ENCODE data around the gene CMPK1. TPM values are rescaled to one million over a fixed set of nuclear protein-coding genes. Genes with fewer than 3 reads are reported as not detected.

The CMPK1 gene
- total and polyA plus RNA-seq, 2 of the 4 experiments (the other 2 are of a cell fraction), result 23.1 to 31.9 TPM

- Histone ChIP-seq H3K4me3 (ENCODE audit: insufficient read depth, low read depth, low read length) (no peak overlapping the region), H2BK20ac (ENCODE audit: low read depth, low read length) (no peak overlapping the region), H3K9me3 (ENCODE audit: control insufficient read depth, insufficient read depth, low read length) (no peaks in the 10 kb centered on the region), H3K9ac (ENCODE audit: low read depth, low read length) (no peak overlapping the region), H2BK15ac (ENCODE audit: low read depth, low read length) (no peak overlapping the region), H3K27ac (ENCODE audit: insufficient read depth, low read length) (no peak overlapping the region), H3K27me3 (ENCODE audit: control insufficient read depth, insufficient read depth, low read length) (no peaks in the 10 kb centered on the region), H2AK5ac (ENCODE audit: low read depth, low read length) (no peak overlapping the region), H2BK120ac (ENCODE audit: low read depth, low read length) (no peak overlapping the region), H3K36me3 (ENCODE audit: control insufficient read depth, insufficient read depth, low read length) (peaks cover 2% of the 10 kb centered on the region; the same call in 1 of the 2 replicates), H3K23ac (ENCODE audit: low read depth, low read length) (no peak overlapping the region), H2AFZ (replicated peaks; ENCODE audit: low read length, poor library complexity) (no peak overlapping the region), H2BK5ac (ENCODE audit: low read depth, low read length, poor library complexity, severe bottlenecking) (no peak overlapping the region), H4K5ac (ENCODE audit: low read depth, low read length) (no peak overlapping the region), H3K9me1 (ENCODE audit: insufficient read depth, low read length) (peaks cover 6% of the 10 kb centered on the region; the same call in 1 of the 2 replicates), H3K4me2 (ENCODE audit: low read depth, low read length) (no peak overlapping the region), H4K20me1 (ENCODE audit: insufficient read depth, low read length) (peaks cover 21% of the 10 kb centered on the region), H3K14ac (replicated peaks; ENCODE audit: low read depth, low read length) (no peak overlapping the region), H4K8ac (ENCODE audit: low read depth in 2 of 2, low read length in 2 of 2) (no peak overlapping the region), H3K4me1 (ENCODE audit: control insufficient read depth, insufficient read depth, low read length) (0 out of 2 replicates have a peak, but pooled peaks cover 2% of the 10 kb centered on the region), H3K56ac (ENCODE audit: extremely low read depth, insufficient read depth, low read length) (no peak overlapping the region), H2AK9ac (replicated peaks; ENCODE audit: low read depth, low read length, poor library complexity) (no peak overlapping the region), H3K79me1 (ENCODE audit: low read depth in 1 of 2, low read length in 2 of 2) (peaks cover 6 to 33% of the 10 kb centered on the region in 2 experiments), H3K18ac (ENCODE audit: low read depth, low read length) (no peak overlapping the region), H4K91ac (ENCODE audit: insufficient read depth, low read depth, low read length) (no peak overlapping the region), H3K4ac (ENCODE audit: low read depth, low read length) (no peak overlapping the region)
- DNase-seq (no peak), ATAC-seq (ENCODE audit: low read depth) (no peak)
- dilution Hi-C loops (cut with HindIII; ENCODE audit: low sequenced_read_pairs, unreplicated experiment), result no loop called here
- BruUV-seq (replicated peaks), result no TSS peak
- CTCF ChIA-PET, result interaction anchor here (0.6 to 1.5 kb wide), 6 partner anchors 10 to 1170 kb away, joined by 3 to 5 read pairs (median 4); no protein-coding TSS in a partner anchor
- in situ Hi-C loops (cut with MboI; ENCODE audit: low sequenced_read_pairs), result no loop called here
- intact Hi-C loops (cut with micrococcal nuclease), result loop anchor here (10.0 kb wide), 1 partner anchor 96 kb away; the partner anchor contains the start of gene FOXD2
- no peak for TF ChIP-seq NFE2L2 (IDR thresholded peaks at IDR 0.05; ENCODE audit: low read depth, low read length)
- TF ChIP-seq SMC3 (IDR thresholded peaks at IDR 0.05; ENCODE audit: low read depth, low read length), result no peak
- TF ChIP-seq CEBPB (IDR thresholded peaks at IDR 0.05; ENCODE audit: low read depth, low read length), result peak; percentile 88
- no peak for TF ChIP-seq RCOR1 (IDR thresholded peaks at IDR 0.05; ENCODE audit: insufficient replicate concordance, low read length)
- peak; percentile 93 for TF ChIP-seq MAFK (IDR thresholded peaks at IDR 0.05; ENCODE audit: low read depth, low read length)
- TF ChIP-seq FOS (IDR thresholded peaks at IDR 0.05; ENCODE audit: low read depth, low read length), result no peak
- no peak for TF ChIP-seq MXI1 (IDR thresholded peaks at IDR 0.05; ENCODE audit: borderline replicate concordance, low read depth, low read length)
- TF ChIP-seq USF2 (IDR thresholded peaks at IDR 0.05; ENCODE audit: low read depth, low read length), result no peak
- TF ChIP-seq CTCF (conservative IDR thresholded peaks at IDR 0.05; ENCODE audit: low read depth, low read length), result no peak
- POLR2A ChIA-PET (ENCODE audit: unreplicated experiment), result interaction anchor here (1.0 kb wide), 1 partner anchor 17 kb away, joined by 3 read pairs; no protein-coding TSS in a partner anchor
These were observed 4.9 kb downstream of the CMPK1 start for GRCh38 chr1:47338249-47339077.
